Esophagus muscularis mucosa (tissue), 4 donors: ENCODE measurements around the gene COX18. TPM values are rescaled to one million over a fixed set of nuclear protein-coding genes. Genes with fewer than 3 reads are reported as not detected.
A peak's percentile ranks its signal among the peaks of the same experiment; 100 is the strongest.

Source experiments
- DNase-seq: peaks from one replicate; pipeline ENCODE4 v3.0.0-alpha.2; 2017; ENCODE audit errors: extremely low spot score
- H3K27ac ChIP-seq, 4 donors: fragments of 200-600 bp; sonication (generic); replicated peaks in 1 of 4; 1 replicate in 3 of 4; 2 replicates in 1 of 4; pipeline ENCODE4 v1.5.1; 2016 to 2019; ENCODE audit warnings: mild to moderate bottlenecking in 1 of 4
- H3K27me3 ChIP-seq, 4 donors: fragments of 200-600 bp; sonication (generic); one replicate each; pipeline versions ENCODE4 v1.5.1 to v1.6.0; 2016 to 2019
- H3K36me3 ChIP-seq, 4 donors: fragments of 200-600 bp; sonication (generic); one replicate each; pipeline ENCODE4 v1.5.1; 2016 to 2019
- H3K4me1 ChIP-seq, 4 donors: fragments of 200-600 bp; sonication (generic); one replicate each; pipeline ENCODE4 v1.5.1; 2016 to 2019
- H3K4me3 ChIP-seq, 4 donors: fragments of 200-600 bp; sonication (generic); 1 replicate in 2 of 4; 2 replicates in 2 of 4; pipeline ENCODE4 v1.5.1; 2016 to 2019; ENCODE audit warnings: mild to moderate bottlenecking in 4 of 4, moderate library complexity in 1 of 4
- H3K9me3 ChIP-seq, 4 donors: fragments of 200-600 bp; sonication (generic); 1 replicate in 3 of 4; 2 replicates in 1 of 4; pipeline ENCODE4 v1.5.1; 2016 to 2019
- EP300 ChIP-seq: sonication (generic); formaldehyde crosslinking; IDR thresholded peaks from one replicate; pipeline ENCODE4 v1.6.1; 2017; ENCODE audit warnings: antibody characterized with exemption
- POLR2A ChIP-seq: fragments of 450-650 bp; IDR thresholded peaks from one replicate; pipeline ENCODE4 v1.6.1; 2017; ENCODE audit warnings: antibody characterized with exemption, moderate library complexity, mild to moderate bottlenecking, low read depth
- POLR2AphosphoS5 ChIP-seq, 2 donors: sonication (generic); formaldehyde crosslinking; IDR thresholded peaks; one replicate each; pipeline ENCODE4 v1.6.1; 2017; ENCODE audit warnings: antibody characterized with exemption in 2 of 2
- WGBS: methylation state at CpG from one replicate; pipeline ENCODE4 v1.1.5; 2018; 5-methylcytosine and 5-hydroxymethylcytosine counted together
- intact Hi-C: fragments of 100-400 bp; cut with DNase I; formaldehyde crosslinking; loops from one replicate; pipeline ENCODE4 v1.15.1; 2023
- total RNA-seq, 4 donors: library from RNA; depleted of rRNA; stranded (reverse); fragments of >200 nt; gene quantifications; one replicate each; pipeline versions ENCODE4 v1.1.0 to v1.2.1, GENCODE V29; 2016
- TF ChIP-seq, protein P1 (sequence below), 3 experiments: fragments of 200-600 bp in 2 of 3; fragments of 450-650 bp in 1 of 3; sonication (generic) in 2 of 3; IDR thresholded peaks; one replicate each; pipeline ENCODE4 v1.5.1; 2017 to 2019; ENCODE audit warnings: antibody characterized with exemption in 3 of 3, mild to moderate bottlenecking in 2 of 3, moderate library complexity in 1 of 3

The COX18 gene
- total RNA-seq, 4 donors from 2014 or later, result 10.4 to 19.0 (median 12.9) TPM

DNA sequence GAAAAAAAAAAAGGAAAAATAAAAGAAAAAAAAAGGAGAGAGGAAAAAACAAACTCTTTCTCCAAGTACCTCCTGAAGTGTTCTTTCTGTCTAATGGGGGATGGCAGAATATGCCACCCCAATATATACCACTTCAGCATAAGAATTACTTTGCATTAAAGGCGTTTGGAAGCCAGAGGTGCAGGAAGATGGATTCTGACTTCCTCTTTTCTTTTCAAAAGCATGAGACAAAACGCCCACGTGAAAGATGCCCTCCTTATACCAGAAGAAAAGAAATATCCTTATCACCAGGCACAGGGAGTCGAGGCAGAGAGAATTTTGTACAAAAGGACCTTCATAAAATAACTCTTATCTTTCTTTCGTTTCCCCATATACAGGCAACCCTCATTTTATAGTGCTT lies 40.9 kb downstream of the COX18 start:
- H3K27ac ChIP-seq, result no peak overlapping the region
- 64% methylated on average over 5 of the region's 5 CpGs for WGBS
- H3K27me3 ChIP-seq, result no peaks in the 10 kb centered on the region
- no peaks in the 10 kb centered on the region for H3K9me3 ChIP-seq
- no peak for DNase-seq
- no peaks in the 10 kb centered on the region for H3K36me3 ChIP-seq
- H3K4me1 ChIP-seq, result no peaks in the 10 kb centered on the region
- TF ChIP-seq EP300 (no peak), POLR2AphosphoS5 (IDR thresholded peaks at IDR 0.05) (no peak), POLR2A (no peak)
- TF ChIP-seq, protein P1, sequence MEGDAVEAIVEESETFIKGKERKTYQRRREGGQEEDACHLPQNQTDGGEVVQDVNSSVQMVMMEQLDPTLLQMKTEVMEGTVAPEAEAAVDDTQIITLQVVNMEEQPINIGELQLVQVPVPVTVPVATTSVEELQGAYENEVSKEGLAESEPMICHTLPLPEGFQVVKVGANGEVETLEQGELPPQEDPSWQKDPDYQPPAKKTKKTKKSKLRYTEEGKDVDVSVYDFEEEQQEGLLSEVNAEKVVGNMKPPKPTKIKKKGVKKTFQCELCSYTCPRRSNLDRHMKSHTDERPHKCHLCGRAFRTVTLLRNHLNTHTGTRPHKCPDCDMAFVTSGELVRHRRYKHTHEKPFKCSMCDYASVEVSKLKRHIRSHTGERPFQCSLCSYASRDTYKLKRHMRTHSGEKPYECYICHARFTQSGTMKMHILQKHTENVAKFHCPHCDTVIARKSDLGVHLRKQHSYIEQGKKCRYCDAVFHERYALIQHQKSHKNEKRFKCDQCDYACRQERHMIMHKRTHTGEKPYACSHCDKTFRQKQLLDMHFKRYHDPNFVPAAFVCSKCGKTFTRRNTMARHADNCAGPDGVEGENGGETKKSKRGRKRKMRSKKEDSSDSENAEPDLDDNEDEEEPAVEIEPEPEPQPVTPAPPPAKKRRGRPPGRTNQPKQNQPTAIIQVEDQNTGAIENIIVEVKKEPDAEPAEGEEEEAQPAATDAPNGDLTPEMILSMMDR (IDR thresholded peaks at IDR 0.05), result no peak
- H3K4me3 ChIP-seq, result no peak overlapping the region
- intact Hi-C loops, result no loop called here

- Histone ChIP-seq H3K4me3 (no peak overlapping the region), H3K27me3 (no peaks in the 10 kb centered on the region), H3K27ac (no peak overlapping the region), H3K4me1 (no peaks in the 10 kb centered on the region), H3K36me3 (no peaks in the 10 kb centered on the region), H3K9me3 (no peaks in the 10 kb centered on the region)
- TF ChIP-seq POLR2A (no peak), EP300 (no peak), POLR2AphosphoS5 (IDR thresholded peaks at IDR 0.05) (no peak)
- TF ChIP-seq, protein P1 (IDR thresholded peaks at IDR 0.05), result peak in 2 of 3 experiments; percentile 14 to 26
- intact Hi-C loops, result loop anchor here (5.0 kb wide), 1 partner anchor 514 kb away; no protein-coding TSS in a partner anchor
- no peak for DNase-seq
- WGBS, result 6% methylated on average over 1 of the region's 1 CpG
Measured at GRCh38 chr4:73021634-73022033, 47.9 kb downstream of the COX18 start.

GRCh38 chr4:73019462-73020047 lies 50.0 kb downstream of the COX18 start:
- 2% methylated on average over 3 of the region's 3 CpGs for WGBS
- Histone ChIP-seq H3K36me3 (no peaks in the 10 kb centered on the region), H3K4me1 (no peaks in the 10 kb centered on the region), H3K9me3 (no peaks in the 10 kb centered on the region), H3K27ac (no peak overlapping the region), H3K4me3 (no peak overlapping the region), H3K27me3 (no peaks in the 10 kb centered on the region)
- no peak for TF ChIP-seq POLR2AphosphoS5 (IDR thresholded peaks at IDR 0.05)
- no peak for TF ChIP-seq POLR2A
- TF ChIP-seq, protein P1 (IDR thresholded peaks at IDR 0.05), result peak; percentile 62 to 76 (median 75)
- TF ChIP-seq EP300, result no peak
- intact Hi-C loops, result loop anchor here (2.0 to 5.0 kb wide), 2 partner anchors 319 to 512 kb away; no protein-coding TSS in a partner anchor
- DNase-seq, result no peak

DNA sequence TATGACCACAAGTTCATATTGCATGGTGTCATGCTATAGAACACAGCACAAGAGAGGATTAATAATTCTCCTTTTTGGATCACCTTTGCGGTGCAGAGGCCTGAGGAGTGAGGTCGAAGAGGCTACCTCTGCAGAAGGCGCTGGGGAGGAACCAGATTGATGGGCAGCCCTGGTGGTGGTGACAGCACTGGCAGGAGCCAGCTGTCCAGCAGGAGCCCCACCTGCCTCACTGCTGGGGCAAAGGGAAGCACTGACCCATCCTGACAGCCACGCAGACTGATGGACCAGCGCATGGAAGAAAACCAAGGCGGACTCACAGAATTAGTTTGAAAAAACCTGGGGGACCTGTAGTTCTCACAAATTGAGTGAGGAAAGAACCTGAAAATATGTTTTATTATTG lies 50.9 kb downstream of the COX18 start:
- Histone ChIP-seq H3K36me3 (no peaks in the 10 kb centered on the region), H3K9me3 (no peaks in the 10 kb centered on the region), H3K4me3 (no peak overlapping the region), H3K27me3 (no peaks in the 10 kb centered on the region), H3K27ac (no peak overlapping the region), H3K4me1 (no peaks in the 10 kb centered on the region)
- no peak for TF ChIP-seq EP300
- WGBS, result 93% methylated on average over 6 of the region's 6 CpGs
- no peak for DNase-seq
- intact Hi-C loops, result loop anchor here (2.0 kb wide), 1 partner anchor 318 kb away; no protein-coding TSS in a partner anchor

DNA sequence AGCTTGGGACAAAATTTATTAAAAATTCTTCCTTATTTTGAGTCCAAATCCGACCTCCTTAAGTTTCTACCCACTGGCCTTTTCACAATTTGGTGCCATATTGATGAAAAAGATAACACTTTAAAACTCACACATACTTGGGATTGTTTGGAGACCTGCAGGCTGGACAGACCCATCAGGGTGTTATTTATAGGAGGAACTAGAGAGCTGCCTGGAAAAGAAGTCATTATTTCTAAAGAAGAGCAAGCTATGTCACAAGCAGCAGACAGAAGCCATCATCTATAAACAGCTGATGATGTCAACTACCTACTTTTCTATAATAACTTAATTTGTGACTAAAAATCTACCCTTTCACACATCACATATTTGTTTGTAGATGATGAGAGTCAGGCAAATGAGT lies 56.2 kb downstream of the COX18 start:
- H3K27ac ChIP-seq, result no peak overlapping the region
- H3K36me3 ChIP-seq, result no peaks in the 10 kb centered on the region
- no peaks in the 10 kb centered on the region for H3K27me3 ChIP-seq
- intact Hi-C loops, result no loop called here
- no peak for TF ChIP-seq EP300
- H3K4me3 ChIP-seq, result no peak overlapping the region
- no peaks in the 10 kb centered on the region for H3K4me1 ChIP-seq
- no peak for DNase-seq
- 72% methylated on average over 1 of the region's 1 CpG for WGBS
- H3K9me3 ChIP-seq, result peaks cover 0 to 5% (median 0%) of the 10 kb centered on the region in 4 donors

- no peaks in the 10 kb centered on the region for H3K27me3 ChIP-seq
- H3K4me3 ChIP-seq, result no peak overlapping the region
- H3K9me3 ChIP-seq, result peaks cover 0 to 5% (median 0%) of the 10 kb centered on the region in 4 donors
- no peak for TF ChIP-seq POLR2AphosphoS5 (IDR thresholded peaks at IDR 0.05)
- TF ChIP-seq EP300, result no peak
- no peak for TF ChIP-seq POLR2A
- TF ChIP-seq, protein P1 (IDR thresholded peaks at IDR 0.05), result no peak
- intact Hi-C loops, result no loop called here
- no peaks in the 10 kb centered on the region for H3K36me3 ChIP-seq
- WGBS, result 94% methylated on average over 4 of the region's 4 CpGs
- DNase-seq, result no peak
- H3K4me1 ChIP-seq, result peaks cover 0 to 3% (median 0%) of the 10 kb centered on the region in 4 donors
- no peak overlapping the region for H3K27ac ChIP-seq
Measured at GRCh38 chr4:73012673-73013072, 56.8 kb downstream of the COX18 start.
